Activated naive CD8-positive, alpha-beta T cell treated with anti-CD3 and anti-CD28 coated beads for 36 hours (primary cell): ENCODE results near the gene LMF1. TPM values are rescaled to one million over a fixed set of nuclear protein-coding genes. Genes with fewer than 3 reads are reported as not detected.

Experiments
- DNase-seq: peaks from one replicate; pipeline ENCODE4 v3.0.0; 2021
- H3K27ac Mint-ChIP-seq: one replicate; pipeline ENCODE4 v1.8.0; 2022; ENCODE audit warnings: mild to moderate bottlenecking, moderate library complexity, mixed read lengths
- H3K27me3 Mint-ChIP-seq: one replicate; pipeline ENCODE4 v1.8.0; 2022; ENCODE audit warnings: mild to moderate bottlenecking, mixed read lengths
- H3K36me3 Mint-ChIP-seq: one replicate; pipeline ENCODE4 v1.8.0; 2021; ENCODE audit warnings: mild to moderate bottlenecking, mixed read lengths
- H3K4me1 Mint-ChIP-seq: one replicate; pipeline ENCODE4 v1.8.0; 2021; ENCODE audit warnings: mixed read lengths
- H3K4me3 Mint-ChIP-seq: one replicate; pipeline ENCODE4 v1.8.0; 2022; ENCODE audit warnings: mild to moderate bottlenecking, moderate library complexity, mixed read lengths
- H3K9me3 Mint-ChIP-seq: one replicate; pipeline ENCODE4 v1.8.0; 2022; ENCODE audit warnings: mixed read lengths
- total RNA-seq, 2 experiments: library from RNA; stranded (reverse); gene quantifications; one replicate each; pipeline ENCODE4 v1.2.3, GENCODE V29; 2021

The LMF1 gene
- total RNA-seq, 2 experiments from 2014 or later = 7.0 to 8.1 TPM

DNA sequence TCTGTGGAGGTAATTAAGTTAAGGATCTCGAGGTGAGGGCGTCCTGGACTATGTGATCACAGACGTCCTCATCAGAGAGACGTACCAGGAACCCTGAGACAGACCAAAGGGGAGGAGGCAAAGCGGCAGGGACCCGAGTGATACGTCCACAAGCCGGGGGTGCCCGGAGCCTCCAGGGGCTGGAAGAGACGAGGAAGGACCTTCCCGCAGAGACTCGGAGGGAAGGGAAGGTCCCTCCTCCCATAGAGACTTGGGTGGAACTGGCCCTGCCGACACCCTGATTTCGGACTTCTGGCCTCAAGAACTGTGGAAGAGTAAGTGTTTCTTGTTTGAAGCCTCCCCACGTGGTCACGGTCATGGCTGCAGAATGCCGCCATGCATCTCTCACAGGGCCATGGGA lies 30.8 kb downstream of the LMF1 start:
- Mint-ChIP-seq H3K27ac (no peak overlapping the region), H3K36me3 (peaks cover 47% of the 10 kb centered on the region), H3K27me3 (no peaks in the 10 kb centered on the region), H3K4me1 (peaks cover 7% of the 10 kb centered on the region), H3K4me3 (no peak overlapping the region), H3K9me3 (peaks cover 27% of the 10 kb centered on the region)
- DNase-seq = no peak

DNA sequence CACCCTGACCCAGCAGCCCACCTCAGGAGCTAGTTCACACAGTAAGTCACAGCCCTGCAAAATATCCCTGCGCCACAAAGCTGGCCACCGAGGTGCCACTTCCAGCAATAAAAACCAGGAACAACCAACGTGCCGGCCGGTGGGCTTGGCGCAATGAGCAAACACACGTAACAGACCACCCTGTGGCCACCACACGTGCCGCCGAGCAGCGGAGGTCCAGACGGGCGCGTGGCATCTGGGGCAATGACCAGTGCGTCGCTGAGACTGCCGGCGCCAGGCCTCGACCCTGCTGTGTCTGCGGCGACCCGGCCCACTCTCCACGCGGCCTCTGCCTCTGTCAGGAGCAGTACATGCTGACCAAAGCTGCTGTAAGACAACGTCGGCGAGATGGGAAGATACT lies 31.5 kb downstream of the LMF1 start:
- peaks cover 25% of the 10 kb centered on the region for H3K9me3 Mint-ChIP-seq
- peaks cover 7% of the 10 kb centered on the region for H3K4me1 Mint-ChIP-seq
- no peak overlapping the region for H3K27ac Mint-ChIP-seq
- no peaks in the 10 kb centered on the region for H3K27me3 Mint-ChIP-seq
- no peak overlapping the region for H3K4me3 Mint-ChIP-seq
- peaks cover 42% of the 10 kb centered on the region for H3K36me3 Mint-ChIP-seq
- no peak for DNase-seq

DNA sequence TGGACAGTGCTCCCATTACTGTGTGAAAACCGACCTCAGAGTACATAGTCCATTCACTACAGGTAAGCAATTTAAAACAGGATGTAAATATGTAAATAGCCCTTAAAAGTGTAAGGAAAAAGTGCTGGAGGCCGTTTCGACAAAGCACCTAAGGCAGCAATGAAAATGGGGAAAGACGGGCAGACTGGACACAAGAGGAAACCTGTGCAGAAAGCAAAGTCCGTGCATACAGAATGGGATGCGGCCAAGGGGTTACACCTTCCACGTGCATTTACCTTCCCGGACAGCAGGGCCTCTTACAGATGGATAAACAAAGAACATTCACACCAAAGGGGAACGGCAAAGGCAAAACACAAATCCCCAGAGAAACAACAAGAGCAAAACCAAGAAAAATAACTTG lies 32.0 kb downstream of the LMF1 start:
- H3K4me3 Mint-ChIP-seq = no peak overlapping the region
- no peak for DNase-seq
- H3K4me1 Mint-ChIP-seq = peaks cover 7% of the 10 kb centered on the region
- H3K27ac Mint-ChIP-seq = no peak overlapping the region
- H3K27me3 Mint-ChIP-seq = no peaks in the 10 kb centered on the region
- H3K9me3 Mint-ChIP-seq = peaks cover 24% of the 10 kb centered on the region
- peaks cover 36% of the 10 kb centered on the region for H3K36me3 Mint-ChIP-seq

DNA sequence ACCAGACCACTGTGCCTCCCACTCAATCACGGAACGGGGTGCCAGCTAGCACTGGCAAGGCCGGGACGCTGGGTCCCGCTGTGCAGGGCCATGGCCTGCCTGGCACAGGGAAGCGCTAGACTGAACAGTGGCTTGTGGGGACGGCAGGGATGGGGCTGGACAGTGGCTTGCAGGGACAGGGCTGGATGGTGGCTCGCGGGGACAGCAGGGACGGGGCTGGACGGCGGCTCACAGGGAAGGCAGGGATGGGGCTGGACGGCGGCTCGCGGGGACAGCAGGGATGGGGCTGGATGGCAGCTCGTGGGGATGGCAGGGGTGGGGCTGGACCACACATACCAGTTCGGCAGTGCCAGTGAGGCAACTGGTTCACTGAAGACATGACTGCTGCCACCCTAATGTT lies 32.6 kb downstream of the LMF1 start:
- Mint-ChIP-seq H3K4me1 (peaks cover 7% of the 10 kb centered on the region), H3K27me3 (no peaks in the 10 kb centered on the region), H3K27ac (no peak overlapping the region), H3K4me3 (no peak overlapping the region), H3K36me3 (peaks cover 34% of the 10 kb centered on the region), H3K9me3 (peaks cover 22% of the 10 kb centered on the region)
- no peak for DNase-seq

DNA sequence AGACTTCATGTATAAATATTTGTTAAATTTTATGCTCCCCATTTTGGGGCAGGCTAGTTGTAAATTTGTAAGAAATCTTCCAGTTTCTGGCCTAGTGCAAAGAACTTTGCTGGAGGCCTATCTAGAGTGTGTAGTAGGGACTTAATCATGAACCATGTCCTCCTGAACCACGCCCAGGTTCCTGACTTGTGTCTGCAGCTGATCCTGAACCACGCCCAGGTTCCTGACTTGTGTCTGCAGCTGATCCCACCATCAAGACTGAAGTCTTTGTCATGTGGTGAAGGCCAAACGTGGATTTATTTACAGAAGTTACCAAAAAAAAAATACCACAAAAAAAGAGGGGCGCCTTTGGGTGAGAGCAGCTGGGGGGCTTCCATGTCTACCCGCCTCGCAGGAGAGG lies 33.1 kb downstream of the LMF1 start:
- no peak for DNase-seq
- Mint-ChIP-seq H3K9me3 (peaks cover 19% of the 10 kb centered on the region), H3K27ac (no peak overlapping the region), H3K4me1 (peaks cover 7% of the 10 kb centered on the region), H3K36me3 (peaks cover 32% of the 10 kb centered on the region), H3K4me3 (no peak overlapping the region), H3K27me3 (no peaks in the 10 kb centered on the region)

DNA sequence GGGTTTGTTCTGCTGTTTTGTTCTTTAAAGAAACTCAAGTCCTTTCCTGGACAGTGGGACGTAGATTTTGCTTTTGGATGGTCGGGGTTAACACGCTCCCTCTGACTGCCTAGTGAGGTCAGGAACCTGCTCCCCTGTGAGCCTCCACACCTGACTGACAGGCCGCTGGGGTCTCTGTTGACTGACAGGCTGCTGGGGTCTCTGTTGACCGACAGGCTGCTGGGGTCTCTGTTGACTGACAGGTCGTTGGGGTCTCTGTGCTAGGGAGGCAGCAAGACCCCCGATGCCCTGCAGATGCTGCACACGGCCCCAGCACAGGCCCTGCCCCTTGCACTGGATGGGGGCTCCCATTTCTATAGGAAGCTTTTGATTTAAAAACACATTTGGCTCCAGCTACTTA lies 33.5 kb downstream of the LMF1 start:
- Mint-ChIP-seq H3K36me3 (peaks cover 27% of the 10 kb centered on the region), H3K9me3 (peaks cover 15% of the 10 kb centered on the region), H3K4me1 (peaks cover 7% of the 10 kb centered on the region), H3K27ac (no peak overlapping the region), H3K4me3 (no peak overlapping the region), H3K27me3 (no peaks in the 10 kb centered on the region)
- no peak for DNase-seq

DNA sequence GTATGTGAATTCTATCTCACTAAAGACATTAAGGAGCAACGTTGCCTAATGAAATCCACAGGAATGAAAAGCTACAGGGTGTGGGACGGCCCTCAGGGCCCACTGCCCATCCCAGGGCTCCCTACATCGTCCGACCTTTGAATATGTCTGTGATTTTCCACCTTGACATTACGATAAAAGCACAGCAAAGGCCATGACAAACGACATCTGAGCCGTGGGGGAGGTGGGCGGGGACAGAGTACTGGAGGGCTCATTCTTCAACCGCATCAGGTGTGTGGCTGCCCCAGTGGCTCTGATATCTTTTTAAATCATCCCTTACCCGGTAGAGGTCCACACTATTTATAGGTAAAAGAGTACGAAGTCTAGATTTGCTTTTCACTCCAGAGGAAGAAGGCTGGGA lies 35.1 kb downstream of the LMF1 start:
- Mint-ChIP-seq H3K27me3 (no peaks in the 10 kb centered on the region), H3K9me3 (peaks cover under 1% of the 10 kb centered on the region), H3K36me3 (peaks cover 11% of the 10 kb centered on the region), H3K4me1 (peaks cover 7% of the 10 kb centered on the region), H3K27ac (peak overlapping the region; percentile 52), H3K4me3 (no peak overlapping the region)
- DNase-seq = no peak

DNA sequence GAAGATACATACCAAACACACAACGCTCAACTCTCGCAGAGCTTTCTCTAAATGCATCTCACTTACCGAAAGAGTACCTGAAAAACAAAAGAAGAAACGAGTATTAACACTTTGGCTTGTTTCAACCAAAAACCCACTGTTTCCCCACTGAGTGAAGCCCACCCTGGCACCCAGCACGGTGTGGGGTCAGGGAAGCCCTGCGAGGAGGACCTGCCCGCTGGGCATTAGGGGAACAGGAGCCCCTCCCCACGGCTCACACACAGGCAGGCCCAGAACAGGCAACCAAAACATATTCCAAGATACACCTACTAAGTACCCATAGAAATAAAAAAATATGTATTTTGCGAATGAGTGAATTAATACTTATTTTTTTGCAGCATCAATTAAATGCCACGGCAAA lies 36.6 kb downstream of the LMF1 start:
- Mint-ChIP-seq H3K4me3 (no peak overlapping the region), H3K27me3 (no peaks in the 10 kb centered on the region), H3K36me3 (peaks cover 4% of the 10 kb centered on the region), H3K27ac (no peak overlapping the region), H3K4me1 (peaks cover 7% of the 10 kb centered on the region), H3K9me3 (no peaks in the 10 kb centered on the region)
- no peak for DNase-seq

DNA sequence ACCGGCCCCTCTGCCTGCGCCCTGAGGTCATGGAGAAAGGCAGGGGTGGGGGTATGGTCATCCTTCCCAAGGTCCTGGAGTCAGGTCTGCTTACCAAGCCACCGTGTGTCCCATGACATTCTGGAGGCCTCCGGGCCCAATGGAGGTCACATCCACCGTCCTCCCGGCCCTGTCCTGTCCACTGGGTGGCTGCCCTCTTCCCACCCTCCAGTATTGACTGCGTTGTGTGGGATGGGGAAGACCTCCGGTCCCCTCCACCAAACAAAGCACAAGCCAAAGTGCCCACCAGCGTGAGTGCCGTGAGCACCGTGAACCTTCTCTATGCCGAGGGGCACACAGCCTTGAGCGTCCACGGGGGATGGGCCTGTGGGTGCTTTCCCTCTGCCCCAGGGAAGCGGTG lies 37.2 kb downstream of the LMF1 start:
- Mint-ChIP-seq H3K4me3 (no peak overlapping the region), H3K36me3 (no peaks in the 10 kb centered on the region), H3K27ac (no peak overlapping the region), H3K9me3 (no peaks in the 10 kb centered on the region), H3K27me3 (no peaks in the 10 kb centered on the region), H3K4me1 (peaks cover 7% of the 10 kb centered on the region)
- no peak for DNase-seq

DNA sequence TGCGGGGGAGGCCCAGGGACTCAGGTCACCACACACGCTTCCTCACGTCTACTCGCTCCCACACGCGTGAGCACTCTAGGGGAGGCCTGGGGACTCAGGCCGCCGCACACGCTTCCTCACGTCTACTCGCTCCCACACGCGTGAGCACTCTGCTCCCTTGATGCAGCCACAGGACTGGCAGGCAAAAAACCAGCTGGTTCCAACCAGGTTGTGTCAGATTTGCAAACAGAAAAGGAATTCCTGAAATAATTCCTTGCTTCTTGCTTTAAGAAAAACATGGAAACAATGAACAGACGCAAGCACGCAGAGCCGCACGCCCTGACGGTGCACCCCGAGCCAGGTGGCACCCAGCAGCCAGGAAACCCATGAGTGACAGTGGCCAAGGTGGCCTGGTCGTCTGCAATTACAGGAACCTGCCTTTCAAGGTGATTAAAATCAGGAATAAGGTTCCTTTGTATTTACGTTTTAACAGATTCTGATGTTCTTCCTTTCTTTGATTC lies 37.9 kb downstream of the LMF1 start:
- DNase-seq = no peak
- H3K4me1 Mint-ChIP-seq = peaks cover 7% of the 10 kb centered on the region
- H3K27me3 Mint-ChIP-seq = no peaks in the 10 kb centered on the region
- no peaks in the 10 kb centered on the region for H3K9me3 Mint-ChIP-seq
- no peak overlapping the region for H3K27ac Mint-ChIP-seq
- H3K36me3 Mint-ChIP-seq = no peaks in the 10 kb centered on the region
- H3K4me3 Mint-ChIP-seq = no peak overlapping the region

DNA sequence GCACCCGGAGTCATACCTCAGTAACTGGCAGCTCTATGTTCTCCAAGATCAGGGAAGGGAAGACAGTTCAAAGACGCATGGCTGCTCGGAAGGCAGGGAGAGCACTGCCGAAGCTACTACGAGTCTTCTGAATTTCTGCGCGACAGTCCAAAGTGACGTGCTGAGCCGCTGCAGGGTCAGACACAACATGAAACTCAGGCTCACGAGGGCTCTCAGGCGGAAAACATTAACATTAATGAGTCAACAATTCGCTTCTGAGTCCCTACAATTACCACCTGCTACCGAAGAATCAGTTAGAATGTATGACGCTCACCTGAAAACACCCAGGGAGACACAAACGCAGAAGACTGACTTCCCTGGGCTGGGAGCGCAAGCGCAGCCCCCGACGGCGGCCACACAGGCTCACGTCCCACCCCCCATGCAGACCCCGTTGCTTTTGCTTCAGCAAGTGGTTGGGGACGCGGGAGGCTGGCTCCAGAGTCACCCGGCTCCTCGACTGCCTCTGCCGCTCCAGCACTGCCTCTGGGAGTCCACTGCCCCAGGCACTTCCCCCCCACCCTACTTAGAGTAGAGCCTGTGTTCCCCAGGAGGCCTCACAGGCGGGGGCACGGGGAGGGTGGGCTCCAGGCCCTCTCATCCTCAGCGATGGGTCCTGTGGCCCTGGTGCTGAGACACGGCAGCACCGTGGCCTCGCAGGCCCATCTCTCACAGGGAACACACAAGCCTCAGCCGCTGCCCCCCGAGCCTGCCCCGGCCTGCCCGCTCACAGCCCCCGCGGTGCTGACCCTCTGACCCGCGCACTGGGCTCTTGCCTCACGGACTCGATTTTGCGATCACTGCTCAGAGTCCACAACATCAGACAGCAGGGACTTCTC lies 38.9 kb downstream of the LMF1 start:
- DNase-seq = no peak
- H3K9me3 Mint-ChIP-seq = no peaks in the 10 kb centered on the region
- H3K36me3 Mint-ChIP-seq = no peaks in the 10 kb centered on the region
- no peak overlapping the region for H3K4me3 Mint-ChIP-seq
- no peaks in the 10 kb centered on the region for H3K27me3 Mint-ChIP-seq
- H3K27ac Mint-ChIP-seq = no peak overlapping the region
- peaks cover 7% of the 10 kb centered on the region for H3K4me1 Mint-ChIP-seq

DNA sequence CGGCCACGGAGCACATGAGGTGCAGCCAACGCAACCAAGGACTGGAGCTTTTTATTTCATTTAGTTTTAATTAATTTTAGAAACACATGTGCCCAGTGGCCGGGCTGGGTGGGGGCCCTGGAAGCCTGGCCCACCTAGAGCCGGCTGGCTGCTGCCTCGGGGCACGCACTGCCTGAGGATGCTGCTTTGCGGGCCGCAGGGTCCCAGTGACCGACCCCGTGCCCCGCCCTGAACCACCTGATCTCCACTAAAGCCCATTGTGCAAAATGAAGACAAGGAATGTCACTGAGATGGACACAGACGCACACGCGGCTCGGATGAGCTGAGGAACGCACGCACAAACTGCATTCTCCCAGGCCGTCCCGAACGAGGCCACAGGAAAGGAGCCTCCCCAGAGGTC lies 39.6 kb downstream of the LMF1 start:
- peaks cover 3% of the 10 kb centered on the region for H3K36me3 Mint-ChIP-seq
- no peaks in the 10 kb centered on the region for H3K27me3 Mint-ChIP-seq
- no peak for DNase-seq
- H3K4me1 Mint-ChIP-seq = peaks cover 5% of the 10 kb centered on the region
- H3K4me3 Mint-ChIP-seq = no peak overlapping the region
- no peak overlapping the region for H3K27ac Mint-ChIP-seq
- H3K9me3 Mint-ChIP-seq = peaks cover 2% of the 10 kb centered on the region

DNA sequence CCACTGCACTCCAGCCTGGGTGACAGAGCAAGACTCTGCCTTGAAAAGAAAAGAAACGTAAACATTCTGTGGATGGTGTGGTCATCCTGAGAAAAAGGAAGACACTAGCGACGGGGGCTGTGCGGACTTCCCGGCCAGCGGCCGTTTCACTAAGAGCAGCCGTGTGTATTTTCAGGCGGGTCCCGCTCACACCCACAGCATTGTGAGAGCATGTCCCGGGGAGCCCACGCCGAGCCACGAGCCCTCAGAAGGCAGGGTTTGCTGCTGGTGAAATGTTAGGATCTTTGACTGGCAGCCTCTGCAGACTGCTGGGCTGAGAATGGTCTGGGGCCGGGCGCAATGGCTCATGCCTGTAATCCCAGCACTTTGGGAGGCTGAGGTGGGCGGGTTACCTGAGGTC lies 40.3 kb downstream of the LMF1 start:
- Mint-ChIP-seq H3K36me3 (peaks cover 5% of the 10 kb centered on the region), H3K27ac (no peak overlapping the region), H3K27me3 (no peaks in the 10 kb centered on the region), H3K4me1 (peaks cover under 1% of the 10 kb centered on the region), H3K9me3 (peaks cover 2% of the 10 kb centered on the region), H3K4me3 (no peak overlapping the region)
- no peak for DNase-seq

DNA sequence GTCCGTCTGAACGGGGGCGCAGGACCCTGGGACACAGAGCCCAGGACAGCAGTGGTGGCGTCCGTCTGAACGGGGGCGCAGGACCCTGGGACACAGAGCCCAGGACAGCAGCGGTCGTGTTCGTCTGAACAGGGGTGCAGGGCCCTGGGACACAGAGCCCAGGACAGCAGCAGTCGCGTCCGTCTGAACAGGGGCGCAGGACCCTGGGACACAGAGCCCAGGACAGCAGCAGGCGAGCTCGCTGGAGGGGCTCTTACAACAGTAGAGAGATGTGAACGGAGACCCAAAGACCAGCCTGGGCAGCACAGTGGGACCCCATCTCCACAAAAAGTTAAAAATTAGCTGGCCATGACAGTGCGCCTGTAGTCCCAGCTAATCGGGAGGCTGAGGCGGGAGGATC lies 40.7 kb downstream of the LMF1 start:
- Mint-ChIP-seq H3K27me3 (no peaks in the 10 kb centered on the region), H3K4me1 (no peaks in the 10 kb centered on the region), H3K36me3 (peaks cover 5% of the 10 kb centered on the region), H3K9me3 (peaks cover 2% of the 10 kb centered on the region), H3K27ac (no peak overlapping the region), H3K4me3 (no peak overlapping the region)
- DNase-seq = no peak

DNA sequence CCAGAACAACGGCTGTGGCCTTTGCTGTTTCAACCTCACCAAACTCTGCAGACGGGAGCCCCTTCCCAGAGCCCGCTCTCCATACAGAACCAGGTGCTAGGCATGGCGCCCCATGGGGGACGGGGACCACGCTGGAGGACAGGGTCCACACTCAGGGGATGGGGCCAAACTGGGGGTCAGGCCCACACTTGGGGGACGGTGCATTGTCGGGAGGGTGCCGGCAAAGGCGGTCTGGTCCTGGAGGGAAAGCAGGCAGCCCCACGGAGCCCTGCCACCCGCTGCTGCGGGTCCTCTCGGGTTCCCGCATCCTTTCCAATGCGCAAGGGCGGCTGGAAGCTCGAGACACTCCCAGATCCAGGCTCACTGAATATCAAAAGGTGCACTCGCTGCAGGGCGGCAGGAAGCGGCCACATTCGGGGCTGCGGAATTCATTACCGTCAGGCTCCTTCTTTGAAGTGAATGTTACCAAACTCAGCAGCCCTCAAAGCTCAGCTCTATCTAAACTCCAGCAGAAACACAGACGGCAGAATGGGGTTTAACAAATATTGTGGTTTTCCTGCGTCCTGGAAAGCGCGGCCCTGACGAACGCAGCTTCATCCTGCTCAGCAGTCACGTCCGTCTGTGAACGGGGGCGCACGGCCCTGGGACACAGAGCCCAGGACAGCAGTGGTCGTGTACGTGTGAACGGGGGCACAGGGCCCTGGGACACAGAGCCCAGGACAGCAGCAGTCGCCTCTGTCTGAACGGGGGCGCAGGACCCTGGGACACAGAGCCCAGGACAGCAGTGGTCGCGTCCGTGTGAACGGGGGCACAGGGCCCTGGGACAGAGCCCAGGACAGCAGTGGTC lies 41.3 kb downstream of the LMF1 start:
- Mint-ChIP-seq H3K36me3 (peaks cover 5% of the 10 kb centered on the region), H3K9me3 (peaks cover 2% of the 10 kb centered on the region), H3K4me1 (no peaks in the 10 kb centered on the region), H3K27ac (no peak overlapping the region), H3K4me3 (no peak overlapping the region), H3K27me3 (no peaks in the 10 kb centered on the region)
- no peak for DNase-seq
